GM13976 (cell line): ENCODE results near the gene NOA1.

ENCODE experiments used
- DNase-seq: peaks from one replicate; pipeline ENCODE4 v3.0.0; 2012; ENCODE audit warnings: low spot score
- in situ Hi-C: fragments of 300-500 bp; cut with MboI; formaldehyde crosslinking; loops from one replicate; pipeline ENCODE4 v1.12.0; 2022; ENCODE audit warnings: low sequenced_read_pairs, mixed read lengths, inconsistent platforms; ENCODE audit not compliant: unreplicated experiment
- TF ChIP-seq, protein P1 (sequence below): IDR thresholded peaks from 2 replicates; pipeline ENCODE4 v1.5.1; 2012; ENCODE audit warnings: borderline replicate concordance, mild to moderate bottlenecking; ENCODE audit not compliant: insufficient read depth; ENCODE audit errors: extremely low read depth, missing control alignments, control extremely low read depth

The NOA1 gene

GRCh38 chr4:56961107-56961500, 16.3 kb downstream of the NOA1 start:
- TF ChIP-seq, protein P1, sequence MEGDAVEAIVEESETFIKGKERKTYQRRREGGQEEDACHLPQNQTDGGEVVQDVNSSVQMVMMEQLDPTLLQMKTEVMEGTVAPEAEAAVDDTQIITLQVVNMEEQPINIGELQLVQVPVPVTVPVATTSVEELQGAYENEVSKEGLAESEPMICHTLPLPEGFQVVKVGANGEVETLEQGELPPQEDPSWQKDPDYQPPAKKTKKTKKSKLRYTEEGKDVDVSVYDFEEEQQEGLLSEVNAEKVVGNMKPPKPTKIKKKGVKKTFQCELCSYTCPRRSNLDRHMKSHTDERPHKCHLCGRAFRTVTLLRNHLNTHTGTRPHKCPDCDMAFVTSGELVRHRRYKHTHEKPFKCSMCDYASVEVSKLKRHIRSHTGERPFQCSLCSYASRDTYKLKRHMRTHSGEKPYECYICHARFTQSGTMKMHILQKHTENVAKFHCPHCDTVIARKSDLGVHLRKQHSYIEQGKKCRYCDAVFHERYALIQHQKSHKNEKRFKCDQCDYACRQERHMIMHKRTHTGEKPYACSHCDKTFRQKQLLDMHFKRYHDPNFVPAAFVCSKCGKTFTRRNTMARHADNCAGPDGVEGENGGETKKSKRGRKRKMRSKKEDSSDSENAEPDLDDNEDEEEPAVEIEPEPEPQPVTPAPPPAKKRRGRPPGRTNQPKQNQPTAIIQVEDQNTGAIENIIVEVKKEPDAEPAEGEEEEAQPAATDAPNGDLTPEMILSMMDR, result no peak
- no peak for DNase-seq
- in situ Hi-C loops, result no loop called here

DNA sequence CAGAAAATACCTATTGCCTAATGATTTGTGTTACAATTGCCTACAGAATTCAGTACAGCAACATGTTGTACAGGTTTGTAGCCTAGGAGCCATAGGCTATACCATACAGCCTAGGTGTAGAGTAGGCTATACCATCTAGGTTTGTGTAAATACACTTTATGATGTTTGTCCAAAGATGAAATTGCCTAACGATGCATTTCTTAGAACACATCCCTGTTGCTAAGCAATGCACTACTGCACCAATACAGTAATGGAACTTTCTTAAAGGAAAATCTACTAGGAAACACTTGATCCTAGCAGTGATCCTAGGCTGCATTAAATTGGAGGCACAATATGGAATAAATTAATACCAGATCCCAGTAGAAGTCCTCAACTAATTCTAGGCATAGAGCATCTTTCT, 18.3 kb downstream of the NOA1 start:
- in situ Hi-C loops, result no loop called here
- no peak for DNase-seq
- TF ChIP-seq, protein P1, result no peak

- in situ Hi-C loops, result no loop called here
- TF ChIP-seq, protein P1, result no peak
- DNase-seq, result no peak
These were observed 19.3 kb downstream of the NOA1 start for GRCh38 chr4:56958111-56958517.

DNA sequence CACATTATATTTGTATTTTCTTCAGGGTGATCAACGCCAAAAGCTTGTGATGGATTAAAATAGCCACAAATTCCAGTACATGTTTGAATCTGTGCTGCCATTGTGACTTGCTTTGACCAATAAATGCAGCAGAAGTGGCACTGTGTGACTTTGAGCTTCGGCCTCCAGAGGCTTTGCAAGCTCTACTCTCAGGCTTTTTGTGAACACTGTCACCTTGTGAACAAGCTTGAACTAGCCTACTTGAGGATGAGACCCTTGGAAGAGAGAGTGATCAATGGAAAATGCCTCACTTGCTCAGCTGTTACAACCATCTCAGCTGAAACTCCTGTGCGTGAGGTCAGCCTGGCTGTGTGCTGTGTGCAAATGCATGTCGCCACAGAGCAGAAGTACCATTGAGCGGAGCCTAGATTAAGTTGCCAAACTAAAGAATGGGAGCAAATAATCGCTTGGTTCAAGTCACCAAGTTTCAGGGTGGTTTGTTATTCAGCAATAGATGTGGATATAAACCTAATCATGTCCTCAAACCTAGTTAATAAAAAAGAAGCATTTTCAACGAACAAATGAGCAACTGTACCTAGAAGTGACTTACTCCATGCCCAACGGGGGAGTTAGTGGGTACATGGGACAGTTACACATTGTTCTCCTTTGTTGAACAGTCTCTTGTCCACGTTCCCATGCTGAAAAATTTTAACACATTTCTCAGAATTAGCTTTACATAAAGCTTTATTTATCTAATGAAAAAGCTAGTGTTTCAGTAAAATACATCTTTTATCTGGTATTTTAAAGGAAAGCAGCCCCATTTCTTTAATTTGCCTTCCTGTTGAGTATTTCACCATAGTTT, 23.5 kb downstream of the NOA1 start:
- in situ Hi-C loops, result no loop called here
- TF ChIP-seq, protein P1, result no peak
- DNase-seq, result no peak

DNA sequence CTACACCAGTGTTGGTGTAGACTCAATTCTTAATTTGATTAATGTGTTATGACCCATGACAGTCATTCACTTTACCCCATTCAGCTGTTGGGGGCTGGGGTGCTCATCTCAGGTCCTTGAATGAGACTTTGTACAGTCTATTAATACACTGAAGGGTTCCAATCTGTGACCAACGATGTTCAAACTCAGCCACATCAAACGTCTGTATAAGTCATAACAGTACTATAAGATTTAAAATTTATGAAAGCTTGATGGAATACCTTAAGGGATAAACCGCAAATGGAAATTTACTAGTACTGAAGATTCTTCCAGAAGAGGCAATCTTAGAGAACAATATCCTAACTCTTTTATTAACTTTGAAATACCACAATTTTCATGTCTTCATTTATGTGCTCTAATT, 36.0 kb downstream of the NOA1 start:
- DNase-seq, result no peak
- TF ChIP-seq, protein P1, result no peak
- in situ Hi-C loops, result no loop called here

DNA sequence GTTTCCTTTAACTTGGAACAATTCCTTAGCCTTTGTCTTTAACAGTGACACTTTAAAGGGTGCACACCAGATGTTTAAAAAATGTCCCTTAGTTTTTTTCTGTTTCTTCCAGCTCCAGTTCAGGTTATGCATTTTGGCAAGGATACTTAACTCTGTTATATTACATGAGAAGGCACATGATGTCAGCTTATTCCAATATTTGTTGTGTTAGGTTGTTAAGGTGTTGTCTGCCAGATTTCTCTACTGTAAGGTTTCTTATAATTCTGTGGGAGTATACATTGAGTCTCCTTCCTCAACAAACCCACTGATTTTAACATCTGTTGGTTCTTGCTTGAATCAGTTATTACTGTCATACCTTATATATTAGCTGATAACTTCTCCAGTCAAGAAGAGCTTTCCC, 36.4 kb downstream of the NOA1 start:
- in situ Hi-C loops, result no loop called here
- TF ChIP-seq, protein P1, result no peak
- DNase-seq, result no peak
